ENCODE measurements around the gene PGA4. TPM values are rescaled to one million over a fixed set of nuclear protein-coding genes. Genes with fewer than 3 reads are reported as not detected.

Gene PGA4
- total and polyA plus RNA-seq, 2 of the 8 experiments (the other 6 are each of a cell fraction or from before 2014, with no cell fraction given): 1.3 TPM; not detected in 1

DNA sequence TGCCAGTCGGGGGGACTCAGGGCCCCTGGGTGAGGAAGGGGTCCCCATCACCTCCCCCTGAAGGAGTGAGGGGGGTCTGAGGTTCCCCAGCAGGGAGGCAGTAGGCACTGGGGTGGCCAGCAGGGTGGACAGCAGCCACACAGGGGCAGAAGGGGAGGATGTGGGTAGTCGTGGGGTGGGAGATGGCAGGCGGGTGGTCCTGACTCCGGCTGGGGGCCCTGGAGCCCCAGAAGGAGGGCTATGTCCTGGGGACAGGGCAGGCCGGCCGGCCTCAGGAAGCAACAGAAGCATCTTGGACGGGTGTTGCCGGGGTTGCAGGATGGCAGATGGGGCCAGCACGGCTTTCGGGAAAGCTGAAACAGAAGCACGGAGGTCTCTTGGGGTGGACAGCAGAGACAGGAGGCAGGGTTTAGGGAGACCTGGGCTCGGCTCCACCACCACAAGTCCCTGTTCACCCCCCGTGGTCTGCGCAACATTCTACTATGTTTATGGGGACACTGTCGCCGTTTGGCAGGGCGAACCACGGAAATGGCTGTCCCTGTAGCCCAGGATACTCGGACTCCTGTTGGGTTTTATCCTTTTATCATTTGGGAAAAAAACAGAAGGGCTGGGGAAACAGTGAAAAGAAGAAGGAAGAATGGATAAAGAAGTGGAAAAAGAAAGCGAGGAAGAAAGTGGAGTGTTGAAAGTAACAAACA, 58.9 kb downstream of the PGA4 start (continued):
- TF ChIP-seq, protein P1, sequence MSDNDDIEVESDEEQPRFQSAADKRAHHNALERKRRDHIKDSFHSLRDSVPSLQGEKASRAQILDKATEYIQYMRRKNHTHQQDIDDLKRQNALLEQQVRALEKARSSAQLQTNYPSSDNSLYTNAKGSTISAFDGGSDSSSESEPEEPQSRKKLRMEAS (IDR thresholded peaks at IDR 0.05): no peak
- TF ChIP-seq BACH1 (IDR thresholded peaks at IDR 0.05; ENCODE audit: low read length): no peak
- TF ChIP-seq, protein P2, sequence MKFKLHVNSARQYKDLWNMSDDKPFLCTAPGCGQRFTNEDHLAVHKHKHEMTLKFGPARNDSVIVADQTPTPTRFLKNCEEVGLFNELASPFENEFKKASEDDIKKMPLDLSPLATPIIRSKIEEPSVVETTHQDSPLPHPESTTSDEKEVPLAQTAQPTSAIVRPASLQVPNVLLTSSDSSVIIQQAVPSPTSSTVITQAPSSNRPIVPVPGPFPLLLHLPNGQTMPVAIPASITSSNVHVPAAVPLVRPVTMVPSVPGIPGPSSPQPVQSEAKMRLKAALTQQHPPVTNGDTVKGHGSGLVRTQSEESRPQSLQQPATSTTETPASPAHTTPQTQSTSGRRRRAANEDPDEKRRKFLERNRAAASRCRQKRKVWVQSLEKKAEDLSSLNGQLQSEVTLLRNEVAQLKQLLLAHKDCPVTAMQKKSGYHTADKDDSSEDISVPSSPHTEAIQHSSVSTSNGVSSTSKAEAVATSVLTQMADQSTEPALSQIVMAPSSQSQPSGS (IDR thresholded peaks at IDR 0.05; ENCODE audit: low read length): no peak

Other genes with a start within 250 kb of the PGA4 start
- not detected in 2 replicates for gene CD5, start 119.9 kb upstream of the PGA4 start, total RNA-seq (2021; fragmentation: NEBNext Ultra II Directional; extraction: Animal tissue kit (Norgen Biotek cat#: 25700))
- not detected in 2 replicates for gene CD5, start 119.9 kb upstream of the PGA4 start, polyA plus RNA-seq (2011; rRNA removed)
- 18.0 and 21.0 TPM in 2 replicates for gene VPS37C, start 60.9 kb upstream of the PGA4 start, total RNA-seq (2021; fragmentation: NEBNext Ultra II Directional; extraction: Animal tissue kit (Norgen Biotek cat#: 25700))
- 12.9 and 15.4 TPM in 2 replicates for gene VPS37C, start 60.9 kb upstream of the PGA4 start, polyA plus RNA-seq (2011; rRNA removed)
- not detected in 2 replicates for gene PGA3, start 18.8 kb upstream of the PGA4 start, total RNA-seq (2021; fragmentation: NEBNext Ultra II Directional; extraction: Animal tissue kit (Norgen Biotek cat#: 25700))
- 0.20 TPM in 1 of 2 replicates, not detected in the other for gene PGA3, start 18.8 kb upstream of the PGA4 start, polyA plus RNA-seq (2011; rRNA removed)
- 0.67 and 0.84 TPM in 2 replicates for gene PGA5, start 18.8 kb downstream of the PGA4 start, total RNA-seq (2021; fragmentation: NEBNext Ultra II Directional; extraction: Animal tissue kit (Norgen Biotek cat#: 25700))
- 2.0 and 2.5 TPM in 2 replicates for gene PGA5, start 18.8 kb downstream of the PGA4 start, polyA plus RNA-seq (2011; rRNA removed)
- gene VWCE, start 73.0 kb downstream of the PGA4 start, total RNA-seq (2021; fragmentation: NEBNext Ultra II Directional; extraction: Animal tissue kit (Norgen Biotek cat#: 25700)): 12.3 and 14.5 TPM in 2 replicates
- gene VWCE, start 73.0 kb downstream of the PGA4 start, polyA plus RNA-seq (2011; rRNA removed): 9.5 and 16.8 TPM in 2 replicates
- 275 and 283 TPM in 2 replicates for gene DDB1, start 110.8 kb downstream of the PGA4 start, total RNA-seq (2021; fragmentation: NEBNext Ultra II Directional; extraction: Animal tissue kit (Norgen Biotek cat#: 25700))
- 239 and 306 TPM in 2 replicates for gene DDB1, start 110.8 kb downstream of the PGA4 start, polyA plus RNA-seq (2011; rRNA removed)
- gene TKFC, start 110.9 kb downstream of the PGA4 start, total RNA-seq (2021; fragmentation: NEBNext Ultra II Directional; extraction: Animal tissue kit (Norgen Biotek cat#: 25700)): 53.5 and 56.0 TPM in 2 replicates
- 55.0 and 84.1 TPM in 2 replicates for gene TKFC, start 110.9 kb downstream of the PGA4 start, polyA plus RNA-seq (2011; rRNA removed)
- 29.6 and 32.5 TPM in 2 replicates for gene CYB561A3, start 139.5 kb downstream of the PGA4 start, total RNA-seq (2021; fragmentation: NEBNext Ultra II Directional; extraction: Animal tissue kit (Norgen Biotek cat#: 25700))
- 41.2 and 58.0 TPM in 2 replicates for gene CYB561A3, start 139.5 kb downstream of the PGA4 start, polyA plus RNA-seq (2011; rRNA removed)
- 32.9 and 35.3 TPM in 2 replicates for gene TMEM138, start 140.0 kb downstream of the PGA4 start, total RNA-seq (2021; fragmentation: NEBNext Ultra II Directional; extraction: Animal tissue kit (Norgen Biotek cat#: 25700))
- 48.6 and 59.0 TPM in 2 replicates for gene TMEM138, start 140.0 kb downstream of the PGA4 start, polyA plus RNA-seq (2011; rRNA removed)
- 20.7 and 24.3 TPM in 2 replicates for gene TMEM216, start 170.2 kb downstream of the PGA4 start, total RNA-seq (2021; fragmentation: NEBNext Ultra II Directional; extraction: Animal tissue kit (Norgen Biotek cat#: 25700))
- gene TMEM216, start 170.2 kb downstream of the PGA4 start, polyA plus RNA-seq (2011; rRNA removed): 71.3 and 103 TPM in 2 replicates
- gene CPSF7, start 207.6 kb downstream of the PGA4 start, total RNA-seq (2021; fragmentation: NEBNext Ultra II Directional; extraction: Animal tissue kit (Norgen Biotek cat#: 25700)): 95.9 and 96.7 TPM in 2 replicates
- 122 and 192 TPM in 2 replicates for gene CPSF7, start 207.6 kb downstream of the PGA4 start, polyA plus RNA-seq (2011; rRNA removed)
- gene SDHAF2, start 207.8 kb downstream of the PGA4 start, total RNA-seq (2021; fragmentation: NEBNext Ultra II Directional; extraction: Animal tissue kit (Norgen Biotek cat#: 25700)): 41.0 and 44.8 TPM in 2 replicates
- gene SDHAF2, start 207.8 kb downstream of the PGA4 start, polyA plus RNA-seq (2011; rRNA removed): 81.1 and 114 TPM in 2 replicates